ENCODE results near the gene TECPR1.

The TECPR1 gene, protein sequence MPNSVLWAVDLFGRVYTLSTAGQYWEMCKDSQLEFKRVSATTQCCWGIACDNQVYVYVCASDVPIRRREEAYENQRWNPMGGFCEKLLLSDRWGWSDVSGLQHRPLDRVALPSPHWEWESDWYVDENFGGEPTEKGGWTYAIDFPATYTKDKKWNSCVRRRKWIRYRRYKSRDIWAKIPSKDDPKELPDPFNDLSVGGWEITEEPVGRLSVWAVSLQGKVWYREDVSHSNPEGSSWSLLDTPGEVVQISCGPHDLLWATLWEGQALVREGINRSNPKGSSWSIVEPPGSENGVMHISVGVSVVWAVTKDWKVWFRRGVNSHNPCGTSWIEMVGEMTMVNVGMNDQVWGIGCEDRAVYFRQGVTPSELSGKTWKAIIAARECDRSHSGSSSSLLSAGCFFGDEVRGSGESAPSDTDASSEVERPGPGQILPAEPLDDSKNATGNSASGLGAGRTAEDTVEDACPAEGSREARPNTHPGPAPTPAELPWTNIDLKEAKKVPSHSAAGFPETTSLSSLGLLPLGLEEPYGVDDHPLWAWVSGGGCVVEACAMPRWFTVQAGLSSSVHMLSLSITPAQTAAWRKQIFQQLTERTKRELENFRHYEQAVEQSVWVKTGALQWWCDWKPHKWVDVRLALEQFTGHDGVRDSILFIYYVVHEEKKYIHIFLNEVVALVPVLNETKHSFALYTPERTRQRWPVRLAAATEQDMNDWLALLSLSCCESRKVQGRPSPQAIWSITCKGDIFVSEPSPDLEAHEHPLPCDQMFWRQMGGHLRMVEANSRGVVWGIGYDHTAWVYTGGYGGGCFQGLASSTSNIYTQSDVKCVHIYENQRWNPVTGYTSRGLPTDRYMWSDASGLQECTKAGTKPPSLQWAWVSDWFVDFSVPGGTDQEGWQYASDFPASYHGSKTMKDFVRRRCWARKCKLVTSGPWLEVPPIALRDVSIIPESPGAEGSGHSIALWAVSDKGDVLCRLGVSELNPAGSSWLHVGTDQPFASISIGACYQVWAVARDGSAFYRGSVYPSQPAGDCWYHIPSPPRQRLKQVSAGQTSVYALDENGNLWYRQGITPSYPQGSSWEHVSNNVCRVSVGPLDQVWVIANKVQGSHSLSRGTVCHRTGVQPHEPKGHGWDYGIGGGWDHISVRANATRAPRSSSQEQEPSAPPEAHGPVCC

DNA sequence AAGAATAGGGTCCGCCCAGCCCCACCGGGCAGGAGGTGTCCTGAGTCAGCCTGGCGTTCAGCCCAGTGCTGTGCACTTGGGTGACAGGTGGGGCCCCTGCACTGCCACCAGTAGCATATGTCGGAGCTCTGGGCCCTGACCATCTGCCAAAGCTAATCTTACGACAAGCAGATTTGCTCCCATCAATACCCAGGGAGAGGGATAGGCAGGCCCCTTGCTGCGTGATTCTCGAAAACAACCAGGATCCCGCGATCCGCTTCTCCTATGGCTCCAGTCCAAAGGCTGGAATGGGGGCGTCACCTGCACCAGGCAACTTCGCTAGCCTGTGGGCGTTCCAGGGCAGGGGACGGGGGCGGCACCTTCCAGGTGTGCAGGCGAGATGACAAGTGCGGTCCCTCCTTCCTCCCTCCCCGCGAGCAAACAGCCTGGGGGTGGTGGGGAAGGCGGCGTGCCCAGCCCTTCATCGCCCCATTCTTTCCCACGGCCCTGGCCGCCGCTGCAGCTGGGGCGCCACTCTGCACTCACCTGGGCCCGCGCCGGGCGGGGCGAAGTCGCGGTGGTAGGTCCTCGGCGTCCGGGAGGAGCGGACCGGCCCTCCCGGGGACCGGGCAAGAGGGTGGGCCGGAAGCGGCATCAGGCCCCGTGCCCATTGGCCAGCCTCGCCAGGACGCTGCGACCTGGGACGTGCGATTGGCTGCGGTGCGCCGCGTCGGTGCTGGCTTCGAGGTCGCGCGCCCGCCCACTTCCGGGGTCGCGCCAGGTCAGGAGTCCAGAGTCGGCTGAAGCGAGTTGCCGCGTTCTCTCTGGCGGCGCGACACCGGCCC lies at the start of gene TECPR1:
Gene TECPR1, minus strand, starts transcription at position 632 of the 824 bp plus-strand sequence. CDS start 6,086 bp downstream, outside the sequence.
- peak; percentile 72 for DNase-seq (ENCODE audit: low read depth)

DNA sequence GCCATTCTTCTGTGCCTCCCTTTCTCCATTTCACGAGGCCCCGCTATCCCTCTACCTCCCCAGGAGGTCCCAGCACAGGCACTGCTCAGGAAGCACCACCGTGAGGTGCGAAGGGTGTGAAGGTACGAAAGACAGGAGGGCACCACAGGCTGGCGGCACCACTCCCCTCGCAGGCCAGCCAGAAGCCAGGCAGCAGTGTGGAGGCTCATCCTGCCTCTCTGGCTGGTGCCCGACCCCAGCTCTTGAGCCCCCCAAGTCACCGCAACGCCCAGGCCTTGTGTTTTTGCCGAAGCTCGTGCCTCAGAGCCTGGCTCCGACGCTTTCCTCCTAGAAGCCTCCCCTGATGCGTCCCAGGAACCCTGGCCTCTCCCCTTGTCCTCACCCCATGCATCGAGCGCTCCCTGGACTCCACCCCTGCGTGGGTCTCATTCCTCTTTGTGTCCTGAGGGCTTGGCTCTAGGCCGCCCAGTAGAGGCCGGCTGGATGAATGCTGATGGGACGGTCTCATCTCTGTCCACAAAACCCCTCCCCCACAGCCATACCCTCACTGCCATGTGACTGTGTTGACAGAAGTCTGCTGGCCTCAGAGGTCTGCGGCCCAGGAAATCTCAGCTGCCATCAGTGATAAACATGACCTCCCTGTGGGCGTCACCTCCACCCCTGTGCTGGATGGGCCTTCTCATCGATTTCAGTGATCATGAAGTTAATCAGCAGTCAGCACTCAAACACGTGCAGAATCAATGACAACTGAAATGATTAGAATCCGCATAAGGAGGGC lies 48.8 kb upstream of the TECPR1 start:
- no peak for DNase-seq (ENCODE audit: low read depth)

DNA sequence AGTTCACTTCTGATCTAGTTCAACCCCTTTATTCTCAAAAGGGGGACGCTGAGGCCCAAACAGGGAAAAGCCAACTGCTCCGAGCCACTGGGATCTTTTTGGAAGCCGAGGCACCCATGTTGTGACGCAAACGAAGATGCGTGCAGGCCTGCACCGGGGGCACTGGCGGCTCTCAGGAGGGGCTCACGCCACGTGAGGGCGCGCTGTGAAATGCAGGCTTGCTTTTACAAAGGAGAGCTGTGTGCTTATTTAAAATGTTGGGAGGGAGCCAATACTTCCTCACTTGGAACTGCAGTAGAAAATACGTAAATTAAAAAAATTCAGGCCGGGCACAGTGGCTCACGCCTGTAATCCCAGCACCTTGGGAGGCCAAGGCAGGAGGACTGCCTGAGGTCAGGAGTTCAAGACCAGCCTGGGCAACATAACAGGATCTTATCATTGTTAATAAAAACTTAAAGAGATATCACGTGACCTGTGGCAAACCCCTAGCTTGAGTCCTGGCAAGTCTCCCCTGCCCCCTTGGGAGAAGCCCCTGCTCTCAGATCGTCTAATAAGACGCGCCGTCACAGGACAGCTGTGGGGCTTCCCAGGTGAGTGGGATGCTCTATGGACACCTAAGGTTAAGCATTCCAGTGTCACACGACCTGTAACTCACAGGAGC lies 45.7 kb upstream of the TECPR1 start:
- DNase-seq (ENCODE audit: low read depth), result no peak

DNA sequence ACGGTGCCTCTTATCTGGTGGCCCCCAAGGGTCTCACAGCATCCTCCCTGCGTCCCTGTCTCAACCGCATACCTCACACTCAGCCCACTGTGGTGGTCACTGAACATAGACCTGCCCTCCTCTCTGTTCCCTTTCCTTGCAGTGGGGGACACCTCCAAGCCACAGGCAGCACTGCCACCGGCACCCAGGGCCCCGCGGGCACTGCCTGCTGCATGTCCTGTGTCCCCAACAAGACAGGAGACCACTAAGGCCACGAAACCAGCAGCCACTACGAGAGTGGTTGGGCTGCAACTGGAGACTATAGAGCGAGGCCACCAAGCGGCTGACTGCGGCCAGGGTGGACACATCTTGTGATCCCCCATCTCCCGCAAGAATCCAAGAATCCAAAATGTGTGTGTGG lies 44.8 kb upstream of the TECPR1 start:
- DNase-seq (ENCODE audit: low read depth), result no peak

DNA sequence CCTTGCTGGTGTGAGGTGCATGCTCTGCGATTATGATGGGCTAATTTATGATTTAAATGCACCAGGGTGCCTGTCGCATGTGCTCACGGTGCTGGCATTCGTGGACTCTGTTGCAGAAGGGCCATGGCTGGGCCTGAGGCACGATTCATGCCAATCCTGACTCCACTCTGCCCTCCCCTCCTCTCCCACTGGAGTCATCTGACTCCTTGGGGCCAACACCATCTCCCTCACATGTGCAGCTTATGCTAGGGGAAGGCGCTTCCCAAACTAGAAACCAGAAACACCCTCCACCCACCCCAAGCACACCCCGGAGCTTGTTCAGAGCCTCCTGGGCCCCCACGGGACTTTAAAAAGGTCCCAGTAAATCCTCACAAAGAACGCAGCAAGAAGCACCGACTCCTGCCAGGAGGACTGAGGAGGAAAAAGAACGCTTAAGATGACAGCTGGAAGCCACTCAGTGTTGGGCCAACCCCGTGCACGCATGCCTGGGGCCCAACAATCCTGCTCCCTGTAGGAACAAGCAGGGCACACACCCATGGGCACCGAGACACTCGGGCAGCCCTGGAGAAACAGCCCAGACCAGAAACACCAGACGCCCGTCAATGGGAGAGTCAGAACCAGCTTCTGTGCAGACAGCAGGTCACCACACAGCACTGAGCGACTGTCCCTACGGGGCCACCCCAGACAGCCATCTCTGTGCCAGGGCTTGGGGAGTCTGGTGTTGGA lies 43.6 kb upstream of the TECPR1 start:
- DNase-seq (ENCODE audit: low read depth), result no peak

DNA sequence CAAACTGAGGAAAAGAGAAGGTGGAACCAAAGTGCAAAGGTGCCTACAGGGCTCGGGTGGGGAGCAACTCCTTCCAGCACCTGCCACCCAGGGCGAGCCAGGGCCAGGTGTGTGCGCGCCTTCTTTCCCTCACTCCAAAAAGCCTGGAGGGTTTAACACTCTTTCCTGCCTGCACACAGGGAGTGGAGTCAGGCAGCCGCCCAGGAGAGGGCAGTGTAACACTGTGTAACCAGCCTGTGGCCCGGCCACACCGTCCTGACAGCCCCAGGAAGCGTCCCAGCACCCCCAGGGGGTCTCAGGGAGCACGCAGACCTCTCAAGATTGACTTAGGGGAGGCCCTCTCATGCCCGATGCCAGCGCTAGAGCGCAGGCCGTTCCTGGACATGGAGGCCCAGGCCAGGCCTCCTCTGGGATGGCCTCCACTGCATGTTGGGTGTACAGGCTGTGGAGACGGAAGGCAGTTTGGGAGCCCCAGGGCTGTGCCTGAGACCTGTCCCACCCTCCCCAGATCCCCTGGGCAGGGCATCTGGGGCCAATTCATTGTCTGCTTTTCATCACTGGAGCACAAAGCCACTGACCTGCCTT lies 42.9 kb upstream of the TECPR1 start:
- DNase-seq (ENCODE audit: low read depth), result peak; percentile 17

DNA sequence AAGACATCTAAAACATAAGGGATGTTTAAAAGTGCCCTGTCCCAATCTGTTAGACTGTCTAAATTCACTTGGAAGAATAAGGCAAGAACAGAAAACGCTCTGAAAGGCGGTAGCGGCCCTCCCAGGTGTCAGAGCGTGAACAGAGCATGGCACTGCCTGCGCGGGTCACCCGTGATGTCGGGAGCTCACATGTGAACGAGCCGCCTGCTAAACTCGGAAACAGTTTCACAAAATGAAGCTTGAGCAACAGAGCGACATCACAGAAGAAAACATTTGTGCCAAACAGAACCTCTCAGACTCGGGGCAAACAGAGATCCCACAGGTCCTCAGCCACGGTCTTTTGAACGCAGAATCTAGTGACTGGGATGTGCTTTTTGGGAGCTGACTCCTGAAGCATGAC lies 42.3 kb upstream of the TECPR1 start:
- no peak for DNase-seq (ENCODE audit: low read depth)

DNA sequence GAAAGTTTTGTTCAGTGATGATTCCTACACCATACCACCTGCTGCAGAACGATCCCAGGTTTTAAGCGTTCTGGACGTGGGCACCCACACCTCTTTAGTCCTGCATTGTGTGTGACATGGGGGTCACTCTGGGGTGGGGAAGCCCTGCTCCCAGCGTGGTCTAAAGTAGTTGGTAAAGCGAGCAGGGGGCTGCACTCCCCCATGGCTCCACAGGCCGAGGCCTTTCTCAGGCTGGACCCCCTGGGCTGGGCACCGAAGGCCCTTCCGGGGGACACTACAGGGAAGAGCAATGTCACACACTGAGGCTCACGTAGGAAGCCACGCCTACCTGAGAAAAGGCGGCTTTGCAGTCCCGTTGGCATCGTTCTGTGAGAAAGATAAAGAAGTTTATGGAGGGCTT lies 41.7 kb upstream of the TECPR1 start:
- no peak for DNase-seq (ENCODE audit: low read depth)

DNA sequence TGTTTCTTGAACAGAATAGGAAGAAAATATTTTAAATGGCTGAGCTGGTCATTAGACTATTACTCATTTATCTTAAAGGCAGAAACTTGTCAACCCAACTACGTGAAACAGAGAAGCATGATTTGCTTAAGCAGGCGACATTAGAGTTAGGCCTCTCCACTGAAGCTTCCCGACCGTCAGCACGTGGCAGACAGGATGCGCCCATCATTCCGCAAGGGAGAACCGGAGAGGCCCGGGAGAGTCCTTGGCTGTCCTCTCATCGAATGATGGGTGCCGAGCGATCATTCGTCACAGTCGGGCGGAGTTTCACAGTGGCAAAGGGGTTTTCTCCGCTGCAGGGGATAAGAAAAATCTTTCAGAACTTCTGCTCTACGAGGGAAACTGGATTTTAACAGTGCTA lies 41.2 kb upstream of the TECPR1 start:
- no peak for DNase-seq (ENCODE audit: low read depth)

DNA sequence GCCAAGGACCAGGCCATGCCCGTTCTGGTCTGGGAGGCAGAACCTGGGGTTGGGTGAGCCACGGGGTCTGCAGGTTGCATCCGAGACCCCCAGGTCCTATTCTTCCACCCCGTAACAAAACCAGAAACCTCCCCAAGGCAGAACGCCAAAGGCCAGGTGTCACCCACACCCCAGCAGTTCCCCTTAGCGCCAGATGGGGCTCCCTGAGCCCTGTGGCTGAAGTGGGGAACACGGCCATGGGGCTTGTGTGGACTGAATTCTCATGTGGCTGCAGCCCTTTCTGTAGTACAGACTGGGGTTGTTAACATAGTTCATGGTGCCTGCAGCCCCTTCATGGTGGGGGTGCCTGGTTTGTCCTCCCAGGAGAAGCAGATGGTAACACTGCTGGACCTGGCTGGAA lies 39.7 kb upstream of the TECPR1 start:
- no peak for DNase-seq (ENCODE audit: low read depth)

DNA sequence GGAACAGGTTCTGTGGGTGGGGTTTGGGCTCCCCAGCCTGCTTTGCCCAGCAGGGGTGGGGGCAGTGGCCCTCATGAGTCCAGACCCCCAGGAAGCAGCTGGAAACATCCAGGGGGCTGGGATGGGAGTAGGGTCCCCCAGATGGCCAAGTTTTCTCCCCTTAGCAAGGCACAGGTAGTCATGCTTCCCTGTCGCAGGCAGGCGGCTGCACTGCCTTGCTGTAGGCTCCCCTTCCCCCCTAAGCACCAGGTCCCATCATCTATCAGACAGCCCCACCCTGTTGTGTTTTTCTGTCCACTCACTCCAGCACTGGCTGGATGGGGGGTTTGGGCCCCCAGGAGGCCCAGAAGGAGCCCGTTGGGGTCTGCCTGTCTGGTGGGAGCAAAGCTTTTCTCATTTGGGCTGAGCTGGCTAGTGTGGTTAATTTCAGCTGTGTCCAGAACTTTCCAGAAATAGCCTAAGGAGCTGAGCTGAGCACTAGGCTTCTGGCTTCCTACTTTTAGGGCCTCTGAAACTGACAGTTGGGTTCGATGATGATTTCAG lies 37.4 kb upstream of the TECPR1 start:
- DNase-seq (ENCODE audit: low read depth), result no peak

DNA sequence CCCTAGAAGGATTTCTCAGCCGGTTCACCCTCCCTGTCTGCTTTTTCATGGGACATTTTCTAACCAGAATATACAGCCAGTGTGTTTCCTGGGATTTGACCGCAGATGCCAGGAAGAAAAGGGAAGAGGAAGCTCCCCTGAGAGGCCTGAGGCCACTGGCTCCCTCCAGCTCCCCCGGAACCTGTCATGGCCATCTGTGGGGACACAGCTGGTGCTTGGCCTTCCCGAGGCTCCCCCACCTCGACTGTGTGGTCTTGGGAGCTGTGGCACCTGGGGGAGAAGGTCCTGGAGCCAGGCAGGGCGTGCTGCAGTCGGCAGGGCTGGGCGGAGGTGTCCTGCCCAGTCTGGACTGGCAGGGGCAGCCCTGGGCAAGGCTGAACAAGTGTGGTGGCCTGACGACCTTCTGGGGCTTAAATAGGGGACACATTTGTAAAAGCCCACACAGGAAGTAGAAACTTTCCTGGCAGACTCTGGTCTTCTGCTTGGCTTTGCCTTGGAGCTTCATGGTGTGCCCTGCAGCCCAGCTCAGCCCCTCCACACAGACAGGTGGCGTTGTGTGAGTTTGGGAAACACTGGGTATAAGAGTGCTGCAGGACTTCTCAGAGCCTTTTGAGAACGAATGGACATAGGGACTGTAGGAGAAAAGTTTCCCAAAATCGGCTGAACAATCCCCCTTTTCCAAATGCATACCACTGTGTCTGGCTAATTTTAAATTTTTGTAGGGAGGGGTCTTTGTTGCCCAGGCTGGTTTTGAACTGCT lies 36.2 kb upstream of the TECPR1 start:
- DNase-seq (ENCODE audit: low read depth), result no peak

DNA sequence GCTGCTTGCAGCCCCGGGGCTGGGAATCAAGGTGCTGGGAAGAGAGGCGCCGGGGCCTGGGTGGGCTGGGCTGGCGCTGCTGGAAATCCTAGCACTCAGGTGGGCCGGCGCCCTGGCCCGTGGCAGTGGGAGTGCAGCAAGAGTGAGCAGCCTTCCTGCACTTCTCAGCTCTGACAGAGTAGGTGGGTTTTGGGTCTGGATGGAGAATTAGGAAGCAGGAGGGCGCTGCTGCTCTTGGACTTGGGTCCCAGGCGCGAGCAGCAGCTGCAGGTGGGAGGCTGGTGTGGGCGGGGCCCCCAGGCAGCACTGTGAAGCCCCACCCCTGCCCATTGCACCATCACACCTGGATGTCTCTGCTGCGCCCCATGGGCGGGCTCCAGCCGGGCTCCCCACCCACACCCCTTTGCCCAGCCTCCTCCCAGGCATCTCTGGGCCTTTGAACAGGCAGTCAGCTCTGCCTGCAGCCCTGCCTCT lies 35.5 kb upstream of the TECPR1 start:
- no peak for DNase-seq (ENCODE audit: low read depth)

DNA sequence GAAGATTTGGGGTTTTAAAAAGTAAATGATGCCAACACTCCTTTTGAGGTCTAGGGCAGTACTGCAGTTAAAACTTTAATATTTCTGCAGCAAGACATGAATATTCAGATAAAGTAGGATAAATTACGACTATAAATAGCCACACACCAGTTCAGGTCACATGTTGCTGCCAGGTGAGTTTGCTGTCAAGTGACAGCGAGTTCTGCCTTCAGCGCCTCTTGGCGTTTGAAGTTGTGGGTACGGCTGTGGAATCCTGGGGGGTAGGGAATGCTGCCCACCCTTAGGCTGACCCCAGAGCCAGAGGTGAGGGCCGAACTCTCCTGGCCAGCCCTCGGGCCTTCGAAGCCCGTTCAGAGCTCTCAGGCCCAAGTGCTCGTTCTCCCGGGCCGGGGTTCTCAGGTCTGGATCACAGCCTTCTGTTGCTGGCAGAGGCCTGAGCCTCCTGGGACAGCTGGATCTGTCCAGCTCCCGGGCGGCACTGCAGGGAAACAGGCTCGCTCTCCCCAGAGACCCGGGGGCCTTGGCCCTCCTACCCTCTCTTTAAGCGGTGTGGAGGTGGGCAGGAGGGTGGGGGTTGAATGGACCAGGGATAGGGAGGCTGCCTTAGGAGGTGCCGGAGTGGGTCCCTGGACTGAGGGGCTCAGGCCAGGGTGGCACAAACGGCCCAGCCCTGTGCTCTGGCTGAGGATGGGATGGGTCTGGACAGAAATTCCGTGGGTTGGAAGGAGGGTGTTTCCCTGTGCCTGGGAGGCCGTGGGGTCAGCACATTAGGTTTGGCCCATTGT lies 34.9 kb upstream of the TECPR1 start:
- DNase-seq (ENCODE audit: low read depth), result no peak

DNA sequence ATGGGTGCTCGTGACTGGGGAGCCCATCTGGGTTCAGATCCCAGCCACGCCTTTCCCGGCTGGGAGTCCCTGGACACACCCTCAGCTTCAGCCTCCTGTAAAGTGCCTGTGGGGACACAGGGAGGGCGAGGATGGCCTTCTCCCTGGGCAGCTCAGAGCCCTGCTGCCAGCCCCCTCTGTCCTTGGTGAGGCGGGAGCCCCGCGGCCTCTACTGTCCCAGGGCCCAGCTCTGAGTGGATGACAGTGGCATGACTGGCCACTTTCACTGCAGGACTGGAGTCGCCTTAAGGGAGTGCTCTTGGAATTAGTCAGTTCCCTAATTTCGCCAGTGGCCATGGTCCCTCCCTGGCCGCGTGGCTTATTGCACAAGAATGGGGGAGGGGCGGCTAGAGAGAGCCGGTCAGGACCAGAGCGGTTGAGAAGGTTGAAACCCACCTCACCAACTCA lies 34.1 kb upstream of the TECPR1 start:
- no peak for DNase-seq (ENCODE audit: low read depth)

DNA sequence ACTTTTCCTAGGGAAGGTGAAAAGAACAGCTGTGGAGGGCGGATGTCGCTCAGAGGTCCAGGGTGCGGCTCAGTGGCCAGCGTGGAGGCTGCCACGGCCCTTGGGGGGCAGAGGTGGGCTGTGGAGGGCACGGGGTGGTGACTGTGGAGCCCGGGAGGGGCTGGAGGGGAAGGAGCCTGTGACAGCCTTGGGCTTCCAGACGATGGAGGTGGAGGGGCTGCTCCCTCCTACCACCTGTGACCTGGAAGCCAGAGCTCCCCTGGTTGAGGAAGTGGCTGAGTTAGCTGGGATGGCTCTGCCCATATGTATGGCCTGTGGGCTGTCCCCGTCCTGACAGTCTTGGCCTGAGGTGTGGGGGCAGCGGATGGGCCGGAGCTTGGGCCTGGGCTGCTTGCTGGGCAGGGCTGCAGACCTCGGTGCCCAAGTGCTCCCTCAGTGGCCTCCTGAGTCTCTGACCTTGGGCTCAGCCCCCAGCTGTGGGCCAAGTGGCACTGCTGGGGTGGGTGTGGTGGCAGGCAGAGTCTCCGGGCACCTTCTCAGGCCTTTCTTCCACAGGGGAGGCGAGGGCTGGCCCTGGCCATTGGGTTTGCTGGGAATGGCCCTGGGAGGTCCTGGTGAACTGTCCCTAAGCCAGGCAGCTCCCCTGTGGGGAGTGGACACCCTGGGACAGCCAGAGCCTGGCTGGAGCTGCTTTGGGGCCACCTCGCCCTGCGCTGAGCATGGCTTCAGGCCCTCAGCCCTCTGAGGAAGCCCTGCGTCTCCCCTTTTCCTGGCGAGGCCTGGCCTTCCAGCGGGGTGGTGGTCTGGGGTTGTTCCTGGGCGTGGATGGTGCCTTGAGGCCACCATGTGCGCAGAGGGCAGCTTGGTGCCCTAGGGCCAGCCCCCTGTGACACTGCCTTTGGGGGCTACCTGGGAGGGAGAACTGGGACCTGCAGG lies 33.4 kb upstream of the TECPR1 start:
- no peak for DNase-seq (ENCODE audit: low read depth)
